ENCODE data around the gene KRT13. TPM values are rescaled to one million over a fixed set of nuclear protein-coding genes. Genes with fewer than 3 reads are reported as not detected.

Gene KRT13
- total and polyA plus RNA-seq, 2 of the 4 experiments (the other 2 are of a cell fraction) = 0.18 to 0.56 TPM

DNA sequence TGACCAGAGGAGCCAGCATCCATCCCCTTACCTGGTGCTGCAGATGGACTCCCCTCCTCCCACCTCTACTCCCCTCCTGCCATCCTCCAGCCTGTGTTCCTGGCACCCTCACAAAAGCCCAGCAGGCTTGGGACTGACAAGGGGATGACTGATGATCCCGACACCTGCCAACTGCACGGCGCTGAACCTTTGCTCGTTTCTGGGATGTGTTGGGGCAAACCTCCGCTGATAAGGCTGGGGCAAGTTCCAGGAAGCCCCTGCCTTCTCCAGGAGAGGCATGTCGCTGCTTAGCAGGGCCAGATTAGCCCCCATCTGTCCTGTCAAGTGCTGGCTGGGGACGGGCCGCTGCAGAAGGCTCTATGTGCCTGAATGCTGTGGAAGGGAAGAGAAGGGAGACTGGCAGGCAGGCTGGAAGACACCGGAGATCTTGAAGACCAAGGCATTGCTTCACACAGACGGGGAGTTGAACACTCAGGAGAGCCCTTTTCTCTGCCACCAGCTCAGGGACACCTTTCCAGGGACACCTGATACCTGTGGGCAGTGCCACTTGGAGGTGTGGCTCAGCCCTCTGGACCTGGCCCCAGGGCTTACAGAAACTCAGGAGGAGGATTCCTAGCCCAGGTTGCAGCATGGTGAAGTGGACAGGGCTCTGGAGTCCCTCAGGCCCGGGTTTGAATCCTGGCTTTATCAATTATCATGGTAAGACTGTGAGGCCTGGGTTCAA lies 14.3 kb upstream of the KRT13 start (continued):
- TF ChIP-seq NFE2L2 (IDR thresholded peaks at IDR 0.05; ENCODE audit: low read depth, low read length) = no peak

DNA sequence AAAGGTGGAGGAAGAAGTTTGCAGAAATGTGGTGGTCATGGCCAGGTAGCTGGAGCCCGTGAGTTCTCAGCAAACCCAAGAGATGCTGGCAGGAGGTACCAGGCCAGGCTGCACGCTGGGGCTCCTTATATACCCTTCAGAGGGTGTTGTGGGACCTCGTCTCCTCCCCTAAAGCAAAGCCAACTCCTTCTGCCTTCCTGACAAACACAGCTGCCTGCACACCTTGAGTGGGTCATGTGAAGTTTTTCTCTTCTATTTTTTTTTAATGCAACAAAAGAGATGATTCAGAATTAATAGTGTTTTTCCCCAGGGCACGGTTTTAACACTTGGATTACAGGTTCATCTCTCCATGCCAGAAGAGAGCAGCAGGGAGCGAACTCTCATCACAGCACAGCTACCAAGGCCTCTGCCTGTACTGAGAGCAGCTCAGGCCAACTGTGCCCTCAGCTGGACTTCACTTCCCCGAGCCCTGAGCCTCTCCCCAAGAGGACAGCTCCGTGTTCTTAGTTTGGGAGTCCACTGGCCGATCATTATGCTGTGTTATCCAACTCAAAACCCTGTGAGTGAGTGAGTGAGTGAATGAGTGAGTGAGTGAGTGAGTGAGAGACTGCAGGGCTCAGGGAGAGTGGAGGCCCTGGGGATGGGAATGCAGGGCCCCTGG lies 13.5 kb upstream of the KRT13 start, which contains the start of gene KRT15:
Gene KRT15 (minus strand): TSS at position 102 of the 661 bp plus-strand sequence. CDS start 63 bp downstream, at position 39.
- CTCF ChIA-PET = interaction anchor here (0.6 to 1.3 kb wide), 2 partner anchors 13 to 30 kb away, joined by 3 to 7 read pairs; partner anchors contain the start of gene KRT13
- TF ChIP-seq, protein P1, sequence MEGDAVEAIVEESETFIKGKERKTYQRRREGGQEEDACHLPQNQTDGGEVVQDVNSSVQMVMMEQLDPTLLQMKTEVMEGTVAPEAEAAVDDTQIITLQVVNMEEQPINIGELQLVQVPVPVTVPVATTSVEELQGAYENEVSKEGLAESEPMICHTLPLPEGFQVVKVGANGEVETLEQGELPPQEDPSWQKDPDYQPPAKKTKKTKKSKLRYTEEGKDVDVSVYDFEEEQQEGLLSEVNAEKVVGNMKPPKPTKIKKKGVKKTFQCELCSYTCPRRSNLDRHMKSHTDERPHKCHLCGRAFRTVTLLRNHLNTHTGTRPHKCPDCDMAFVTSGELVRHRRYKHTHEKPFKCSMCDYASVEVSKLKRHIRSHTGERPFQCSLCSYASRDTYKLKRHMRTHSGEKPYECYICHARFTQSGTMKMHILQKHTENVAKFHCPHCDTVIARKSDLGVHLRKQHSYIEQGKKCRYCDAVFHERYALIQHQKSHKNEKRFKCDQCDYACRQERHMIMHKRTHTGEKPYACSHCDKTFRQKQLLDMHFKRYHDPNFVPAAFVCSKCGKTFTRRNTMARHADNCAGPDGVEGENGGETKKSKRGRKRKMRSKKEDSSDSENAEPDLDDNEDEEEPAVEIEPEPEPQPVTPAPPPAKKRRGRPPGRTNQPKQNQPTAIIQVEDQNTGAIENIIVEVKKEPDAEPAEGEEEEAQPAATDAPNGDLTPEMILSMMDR (conservative IDR thresholded peaks at IDR 0.05; ENCODE audit: low read depth, low read length) = no peak
- TF ChIP-seq RCOR1 (IDR thresholded peaks at IDR 0.05; ENCODE audit: insufficient replicate concordance, low read length) (no peak), BHLHE40 (IDR thresholded peaks at IDR 0.05; ENCODE audit: low read depth, low read length) (no peak), MAFK (IDR thresholded peaks at IDR 0.05; ENCODE audit: low read depth, low read length) (no peak), NFE2L2 (IDR thresholded peaks at IDR 0.05; ENCODE audit: low read depth, low read length) (no peak), MXI1 (IDR thresholded peaks at IDR 0.05; ENCODE audit: borderline replicate concordance, low read depth, low read length) (no peak), CHD1 (IDR thresholded peaks at IDR 0.05; ENCODE audit: low read depth, low read length) (no peak), FOS (IDR thresholded peaks at IDR 0.05; ENCODE audit: low read depth, low read length) (no peak)
- TF ChIP-seq, protein P2, sequence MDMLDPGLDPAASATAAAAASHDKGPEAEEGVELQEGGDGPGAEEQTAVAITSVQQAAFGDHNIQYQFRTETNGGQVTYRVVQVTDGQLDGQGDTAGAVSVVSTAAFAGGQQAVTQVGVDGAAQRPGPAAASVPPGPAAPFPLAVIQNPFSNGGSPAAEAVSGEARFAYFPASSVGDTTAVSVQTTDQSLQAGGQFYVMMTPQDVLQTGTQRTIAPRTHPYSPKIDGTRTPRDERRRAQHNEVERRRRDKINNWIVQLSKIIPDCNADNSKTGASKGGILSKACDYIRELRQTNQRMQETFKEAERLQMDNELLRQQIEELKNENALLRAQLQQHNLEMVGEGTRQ (IDR thresholded peaks at IDR 0.05; ENCODE audit: low read depth, low read length) = no peak
- TF ChIP-seq, protein P3, sequence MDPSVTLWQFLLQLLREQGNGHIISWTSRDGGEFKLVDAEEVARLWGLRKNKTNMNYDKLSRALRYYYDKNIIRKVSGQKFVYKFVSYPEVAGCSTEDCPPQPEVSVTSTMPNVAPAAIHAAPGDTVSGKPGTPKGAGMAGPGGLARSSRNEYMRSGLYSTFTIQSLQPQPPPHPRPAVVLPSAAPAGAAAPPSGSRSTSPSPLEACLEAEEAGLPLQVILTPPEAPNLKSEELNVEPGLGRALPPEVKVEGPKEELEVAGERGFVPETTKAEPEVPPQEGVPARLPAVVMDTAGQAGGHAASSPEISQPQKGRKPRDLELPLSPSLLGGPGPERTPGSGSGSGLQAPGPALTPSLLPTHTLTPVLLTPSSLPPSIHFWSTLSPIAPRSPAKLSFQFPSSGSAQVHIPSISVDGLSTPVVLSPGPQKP (IDR thresholded peaks at IDR 0.05; ENCODE audit: borderline replicate concordance, low read depth, low read length) = no peak

More for the DNA sequence above, 13.5 kb upstream of the KRT13 start, which contains the start of gene KRT15:
- H3K27ac ChIP-seq (ENCODE audit: insufficient read depth, low read length) = no peak within 1 kb of the TSS
- no peaks in the 10 kb centered on the region for H3K36me3 ChIP-seq (ENCODE audit: control insufficient read depth, insufficient read depth, low read length)
- no peak within 1 kb of the TSS for H2BK20ac ChIP-seq (ENCODE audit: low read depth, low read length)
- 67% methylated on average over 3 of the region's 8 CpGs; no CpG with 5 or more reads in 1 of the 2 experiments for WGBS, 2 experiments (ENCODE audit: extremely low coverage in 2 of 2, insufficient read length in 1 of 2)
- no peaks in the 10 kb centered on the region for H3K9me3 ChIP-seq (ENCODE audit: control insufficient read depth, insufficient read depth, low read length)
- POLR2A ChIA-PET (ENCODE audit: unreplicated experiment) = no interaction called here
- 0 out of 2 replicates have a peak within 1 kb of the TSS, but pooled peaks have one; percentile 31 for H3K23ac ChIP-seq (ENCODE audit: low read depth, low read length)
- peak within 1 kb of the TSS; percentile 69 for H2AK9ac ChIP-seq (replicated peaks; ENCODE audit: low read depth, low read length, poor library complexity)
- H3K79me1 ChIP-seq (ENCODE audit: low read depth in 1 of 2, low read length in 2 of 2) = peaks cover 0 to 4% of the 10 kb centered on the region in 2 experiments; a peak in 1 of 4 replicates
- peak within 1 kb of the TSS; percentile 64; the same call in 1 of the 2 replicates for H2BK120ac ChIP-seq (ENCODE audit: low read depth, low read length)
- H3K4ac ChIP-seq (ENCODE audit: low read depth, low read length) = peak within 1 kb of the TSS; percentile 26
- in situ Hi-C loops (cut with MboI; ENCODE audit: low sequenced_read_pairs) = no loop called here
- BruUV-seq (replicated peaks) = no TSS peak
- dilution Hi-C loops (cut with HindIII; ENCODE audit: low sequenced_read_pairs, unreplicated experiment) = no loop called here
- no peaks in the 10 kb centered on the region for H3K27me3 ChIP-seq (ENCODE audit: control insufficient read depth, insufficient read depth, low read length)
- H2BK5ac ChIP-seq (ENCODE audit: low read depth, low read length, poor library complexity, severe bottlenecking) = peak within 1 kb of the TSS; percentile 23
- H3K9me1 ChIP-seq (ENCODE audit: insufficient read depth, low read length) = peaks cover 11% of the 10 kb centered on the region; the same call in 1 of the 2 replicates
- H2BK15ac ChIP-seq (ENCODE audit: low read depth, low read length) = peak within 1 kb of the TSS; percentile 3; the same call in 1 of the 3 replicates
- no peak within 1 kb of the TSS for H3K14ac ChIP-seq (replicated peaks; ENCODE audit: low read depth, low read length)
- H3K4me3 ChIP-seq (ENCODE audit: insufficient read depth, low read depth, low read length) = no peak within 1 kb of the TSS
- H4K8ac ChIP-seq (ENCODE audit: low read depth in 2 of 2, low read length in 2 of 2) = peak within 1 kb of the TSS in 1 of 2 experiments; percentile 41; a peak in 1 of 4 replicates
- H3K56ac ChIP-seq (ENCODE audit: extremely low read depth, insufficient read depth, low read length) = no peak within 1 kb of the TSS
- intact Hi-C loops (cut with micrococcal nuclease) = no loop called here
- H3K9ac ChIP-seq (ENCODE audit: low read depth, low read length) = no peak within 1 kb of the TSS
- DNase-seq (peak; percentile 28), ATAC-seq (ENCODE audit: low read depth) (no peak)
- H2AK5ac ChIP-seq (ENCODE audit: low read depth, low read length) = peak within 1 kb of the TSS; percentile 29; the same call in 1 of the 2 replicates
- no peak within 1 kb of the TSS; the same call in 1 of the 2 replicates for H3K18ac ChIP-seq (ENCODE audit: low read depth, low read length)
- H3K4me1 ChIP-seq (ENCODE audit: control insufficient read depth, insufficient read depth, low read length) = peaks cover 27% of the 10 kb centered on the region
- 0 out of 2 replicates have a peak within 1 kb of the TSS, but pooled peaks have one; percentile 39 for H4K91ac ChIP-seq (ENCODE audit: insufficient read depth, low read depth, low read length)
- no peak within 1 kb of the TSS; the same call in 1 of the 2 replicates for H4K5ac ChIP-seq (ENCODE audit: low read depth, low read length)
- H3K4me2 ChIP-seq (ENCODE audit: low read depth, low read length) = no peak within 1 kb of the TSS
- H2AFZ ChIP-seq (replicated peaks; ENCODE audit: low read length, poor library complexity) = peak within 1 kb of the TSS; percentile 83
- no peaks in the 10 kb centered on the region for H4K20me1 ChIP-seq (ENCODE audit: insufficient read depth, low read length)

Measured in IMR-90 (cell line).